NCI-H69 (cell line): ENCODE results near the gene CLVS2.

Experiments
- DNase-seq: peaks from one replicate; lab custom pipeline; 2025; lab: John Stamatoyannopoulos, UW

Gene CLVS2

GRCh38 chr6:123024976-123025375, 28.9 kb downstream of the CLVS2 start:
- DNase-seq, result no peak

- DNase-seq, result no peak
These were observed 31.4 kb downstream of the CLVS2 start for GRCh38 chr6:123027408-123027807.

- no peak for DNase-seq
These were observed 32.2 kb downstream of the CLVS2 start for GRCh38 chr6:123028263-123028662.

GRCh38 chr6:123030282-123030681, 34.2 kb downstream of the CLVS2 start:
- DNase-seq, result no peak

- no peak for DNase-seq
These were observed 40.6 kb downstream of the CLVS2 start for GRCh38 chr6:123036648-123037047.

GRCh38 chr6:123039431-123039830, 43.4 kb downstream of the CLVS2 start:
- DNase-seq, result no peak

- peak; percentile 48 for DNase-seq
These were observed 46.4 kb downstream of the CLVS2 start for GRCh38 chr6:123042401-123042800.

- DNase-seq, result no peak
These were observed 48.4 kb downstream of the CLVS2 start for GRCh38 chr6:123044341-123044860.

- peak; percentile 18 for DNase-seq
These were observed 57.7 kb downstream of the CLVS2 start for GRCh38 chr6:123053602-123054225.

- peak; percentile 29 for DNase-seq
These were observed 59.2 kb downstream of the CLVS2 start for GRCh38 chr6:123055256-123055655.

GRCh38 chr6:123062670-123063069, 66.6 kb downstream of the CLVS2 start:
- DNase-seq, result peak; percentile 56

- DNase-seq, result no peak
These were observed 68.0 kb downstream of the CLVS2 start for GRCh38 chr6:123064038-123064437.

GRCh38 chr6:123074616-123075015, 78.6 kb downstream of the CLVS2 start:
- DNase-seq, result no peak

- no peak for DNase-seq
These were observed 89.4 kb downstream of the CLVS2 start for GRCh38 chr6:123085403-123085802.

- DNase-seq, result peak; percentile 71
These were observed 93.2 kb downstream of the CLVS2 start for GRCh38 chr6:123089226-123089625.

GRCh38 chr6:123091091-123091895, 95.3 kb downstream of the CLVS2 start:
- peak; percentile 38 for DNase-seq

- DNase-seq, result peak; percentile 38
These were observed 95.8 kb downstream of the CLVS2 start for GRCh38 chr6:123091896-123092271.

- DNase-seq, result no peak
These were observed 98.8 kb downstream of the CLVS2 start for GRCh38 chr6:123094795-123095194.

- DNase-seq, result no peak
These were observed 109.5 kb downstream of the CLVS2 start for GRCh38 chr6:123105561-123105960.

GRCh38 chr6:123116370-123116769, 120.3 kb downstream of the CLVS2 start:
- no peak for DNase-seq

GRCh38 chr6:123117145-123117908, 121.3 kb downstream of the CLVS2 start:
- no peak for DNase-seq

- DNase-seq, result peak; percentile 22
These were observed 122.8 kb downstream of the CLVS2 start for GRCh38 chr6:123118811-123119210.
